Activated CD4-positive, alpha-beta T cell treated with anti-CD3 and anti-CD28 coated beads, Interleukin-2, amount 50 U/mL, for 1 hour (primary cell): Measurements from ENCODE around the gene IBSP.

Experiments
- DNase-seq: peaks from one replicate; pipeline ENCODE4 v3.0.0-alpha.2; 2020

The IBSP gene

DNA sequence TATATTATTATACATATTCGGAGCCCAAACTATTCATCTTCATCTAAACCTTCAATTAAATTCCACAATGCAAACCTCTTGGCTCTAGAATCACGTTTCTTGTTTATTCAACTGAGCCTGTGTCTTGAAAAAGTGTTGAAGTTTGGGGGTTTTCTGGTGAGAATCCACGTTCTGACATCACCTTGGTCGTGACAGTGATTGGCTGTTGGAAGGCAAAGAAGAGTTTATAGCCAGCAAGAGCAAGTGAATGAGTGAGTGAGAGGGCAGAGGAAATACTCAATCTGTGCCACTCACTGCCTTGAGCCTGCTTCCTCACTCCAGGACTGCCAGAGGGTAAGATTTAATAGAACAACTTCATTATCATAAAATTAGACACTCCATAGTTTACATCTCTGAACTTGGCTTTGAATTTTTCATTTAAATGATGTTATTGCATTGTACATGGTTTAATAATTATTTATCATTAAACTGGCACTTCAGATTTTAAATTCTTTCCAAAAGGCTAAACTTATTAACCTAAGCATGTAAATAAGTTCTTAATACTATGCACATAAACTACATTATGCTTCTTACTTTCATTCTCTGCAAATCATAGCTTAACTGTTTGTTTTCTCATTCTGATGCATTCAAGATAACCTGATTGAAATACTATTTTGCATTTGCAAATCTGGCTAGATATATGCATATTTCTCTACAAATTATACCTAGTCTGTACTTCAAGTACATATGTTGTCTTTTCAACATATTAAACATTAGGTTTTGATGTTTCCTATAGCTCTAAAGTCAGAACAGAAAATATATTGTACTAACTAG is at the start of gene IBSP:
Gene IBSP (plus strand): TSS at position 254 of the 813 bp plus-strand sequence. CDS start 2,808 bp downstream, outside the sequence.
- DNase-seq: no peak

GRCh38 chr4:87749883-87750282 is 49.5 kb upstream of the IBSP start:
- DNase-seq: no peak

DNA sequence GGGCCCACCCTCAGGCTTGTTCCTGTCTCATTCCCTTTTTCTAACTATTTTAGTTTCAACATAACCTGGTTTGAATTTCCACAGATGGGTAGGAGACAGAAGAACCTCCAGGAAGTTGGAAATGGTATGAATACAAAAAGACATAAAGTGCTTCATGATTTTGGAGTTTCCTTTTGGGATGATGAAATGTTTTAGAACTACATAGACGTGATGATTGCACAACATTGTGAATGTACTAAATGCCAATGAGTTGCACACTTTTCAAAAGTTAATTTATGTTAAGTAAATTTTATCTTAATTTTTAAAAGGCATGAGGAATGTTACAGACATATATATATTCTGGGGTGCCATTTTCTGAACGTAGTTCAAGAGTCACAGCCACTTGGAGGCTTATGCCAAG is 41.1 kb upstream of the IBSP start:
- DNase-seq: no peak

DNA sequence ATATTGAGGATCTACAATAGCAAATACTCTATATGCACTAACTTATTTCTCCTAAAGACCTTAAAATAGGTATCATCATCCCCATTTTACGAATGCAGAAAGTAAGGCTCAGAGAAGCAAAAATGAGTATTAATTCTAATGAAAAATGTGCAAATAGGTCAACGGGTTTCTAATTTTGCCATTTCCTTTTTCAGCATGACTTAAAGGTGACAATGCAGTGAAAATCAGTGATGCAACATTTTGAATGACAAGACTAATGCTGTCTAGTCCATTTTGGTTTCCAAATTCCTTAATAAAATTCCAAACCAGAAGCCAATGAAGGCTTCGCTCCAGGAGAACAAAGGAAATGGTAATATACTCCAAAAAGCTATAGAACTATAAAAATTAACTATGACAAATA is 37.0 kb upstream of the IBSP start:
- DNase-seq: no peak

DNA sequence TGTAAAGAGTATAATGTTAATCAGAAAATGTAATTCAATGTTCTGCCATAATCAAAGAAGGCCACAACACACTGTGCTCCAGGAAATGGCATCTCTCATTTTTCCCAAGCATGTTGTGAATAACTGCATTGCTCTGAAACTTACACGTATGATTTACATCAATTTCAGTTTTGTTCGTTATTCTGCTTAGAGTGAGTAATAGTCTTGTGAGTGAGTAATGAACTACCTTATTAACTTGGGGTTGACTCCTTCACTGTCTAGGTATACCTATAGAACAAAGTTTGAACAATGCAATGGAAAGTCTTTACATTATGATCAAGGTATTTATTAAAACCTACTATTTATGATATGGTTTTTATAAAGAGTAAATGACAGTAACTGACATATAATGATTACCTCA is 17.8 kb upstream of the IBSP start:
- DNase-seq: no peak

GRCh38 chr4:87783781-87784180 is 15.6 kb upstream of the IBSP start:
- no peak for DNase-seq

GRCh38 chr4:87785731-87786509 is 13.4 kb upstream of the IBSP start:
- no peak for DNase-seq

DNA sequence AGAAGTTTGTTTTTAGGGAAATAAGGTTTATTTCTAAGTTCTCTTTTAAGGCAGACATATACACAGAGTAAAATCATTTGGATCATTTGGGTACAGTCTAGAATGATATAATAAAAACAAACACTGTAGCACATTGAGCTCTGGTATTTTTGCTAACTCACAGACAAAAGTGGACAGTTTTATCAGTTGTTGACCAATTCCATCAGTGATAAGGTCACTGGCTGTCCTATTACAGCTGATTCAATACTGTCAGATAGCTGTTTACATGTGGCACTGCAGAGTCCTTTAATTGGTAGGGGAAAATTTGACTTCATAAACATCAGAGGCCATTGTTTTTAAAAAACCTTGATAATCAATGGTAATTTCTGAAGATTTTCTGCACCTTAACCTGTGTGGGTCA is 3.5 kb downstream of the IBSP start:
- DNase-seq: no peak

DNA sequence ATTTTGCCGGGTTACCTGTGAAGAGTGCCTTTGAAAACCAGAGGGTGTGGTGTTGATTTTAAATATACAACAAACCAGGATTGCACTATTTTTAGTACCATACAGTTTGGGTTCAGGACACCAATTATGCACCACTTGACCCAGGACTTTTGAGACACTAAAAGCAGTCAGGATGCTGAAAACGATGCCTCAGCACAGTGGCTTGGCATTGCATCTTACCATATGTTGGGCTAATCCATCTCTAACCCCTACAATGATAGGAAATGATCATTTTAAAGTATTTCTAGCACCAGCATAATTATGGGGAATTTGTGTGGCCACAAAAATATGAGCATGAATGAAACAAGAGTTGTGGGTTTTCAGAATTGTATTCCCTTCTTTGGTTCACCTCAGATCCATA is 4.1 kb downstream of the IBSP start:
- DNase-seq: no peak

GRCh38 chr4:87804871-87805270 is 5.5 kb downstream of the IBSP start:
- no peak for DNase-seq

DNA sequence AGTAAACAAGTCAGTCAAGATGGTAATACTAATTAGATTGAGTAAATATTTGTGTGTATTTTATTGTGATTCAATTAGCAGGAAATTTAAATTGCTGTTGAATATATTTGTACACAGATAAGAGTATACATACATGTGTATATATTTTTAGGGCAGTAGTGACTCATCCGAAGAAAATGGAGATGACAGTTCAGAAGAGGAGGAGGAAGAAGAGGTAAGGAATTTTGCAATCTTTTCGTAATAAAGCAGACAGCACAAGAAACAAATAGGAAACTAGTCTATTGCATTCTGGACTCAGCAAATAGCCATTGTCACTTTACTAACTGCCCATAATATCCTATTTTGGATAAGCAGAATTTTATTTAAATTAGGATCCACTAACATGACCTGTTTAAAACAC is 6.6 kb downstream of the IBSP start:
- no peak for DNase-seq

DNA sequence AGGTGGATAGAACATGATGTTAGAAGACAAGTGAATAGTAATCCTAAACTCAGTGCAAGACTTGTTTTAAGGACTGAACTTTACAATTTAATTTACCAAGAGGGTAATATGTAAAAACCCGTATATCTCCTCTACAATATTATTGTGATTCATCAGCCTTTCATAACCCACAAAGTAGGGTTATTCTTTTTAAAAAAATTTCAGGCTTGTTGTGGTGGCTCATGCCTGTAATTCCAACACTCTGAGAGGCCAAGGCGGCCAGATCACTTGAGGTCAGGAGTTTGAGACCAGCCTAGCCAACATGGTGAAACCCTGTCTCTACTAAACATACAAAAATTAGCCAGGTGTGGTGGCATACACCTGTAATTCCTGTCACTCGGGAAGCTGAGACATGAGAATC is 7.2 kb downstream of the IBSP start:
- DNase-seq: no peak

DNA sequence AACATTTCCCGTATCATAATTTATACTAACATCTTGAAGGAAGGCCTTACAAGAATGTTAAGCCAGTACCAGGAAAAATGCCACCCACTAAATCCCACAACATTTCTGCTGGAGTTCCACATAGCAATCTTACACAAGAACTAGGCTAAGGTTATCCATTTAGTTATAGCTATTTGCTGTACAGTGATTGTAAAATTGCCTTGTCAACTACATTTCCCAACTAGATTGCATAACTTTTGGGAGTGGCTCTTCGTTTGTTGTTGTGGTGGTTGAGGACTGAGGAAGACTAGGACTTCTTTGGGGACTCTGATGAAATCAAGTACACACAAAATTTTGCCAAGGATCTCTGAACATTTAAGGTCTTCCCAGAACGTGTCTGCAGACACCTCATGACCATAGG is 8.0 kb downstream of the IBSP start:
- DNase-seq: no peak

GRCh38 chr4:87811977-87812376 is 12.6 kb downstream of the IBSP start:
- no peak for DNase-seq

- DNase-seq: no peak
These were observed 20.0 kb downstream of the IBSP start for GRCh38 chr4:87819281-87819919.

GRCh38 chr4:87823200-87823599 is 23.8 kb downstream of the IBSP start:
- no peak for DNase-seq

- DNase-seq: no peak
These were observed 24.4 kb downstream of the IBSP start for GRCh38 chr4:87823724-87824123.

GRCh38 chr4:87824352-87824751 is 25.0 kb downstream of the IBSP start:
- no peak for DNase-seq

DNA sequence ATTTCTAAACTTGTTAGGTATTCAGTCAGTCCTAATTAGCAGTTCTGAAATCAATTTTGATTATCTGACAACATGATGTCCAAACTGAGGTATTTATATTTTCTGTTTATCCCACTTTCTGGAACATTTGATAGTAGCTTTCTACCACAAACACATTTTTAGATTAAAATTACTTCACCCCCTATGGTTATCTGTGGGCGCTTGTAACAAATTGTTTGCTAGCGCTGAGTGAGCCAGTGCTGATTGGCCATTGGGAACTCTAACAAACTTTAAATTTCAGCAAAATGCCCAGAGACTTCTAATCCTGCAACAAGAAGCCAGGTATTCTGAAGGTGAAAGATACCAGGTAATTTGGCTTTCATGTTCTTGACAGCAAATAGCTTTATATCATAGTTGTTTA is 33.3 kb downstream of the IBSP start, which contains the start of gene MEPE:
Gene MEPE (plus strand): TSS at position 301 of the 400 bp plus-strand sequence. CDS start 1,746 bp downstream, outside the sequence.
- DNase-seq: no peak

DNA sequence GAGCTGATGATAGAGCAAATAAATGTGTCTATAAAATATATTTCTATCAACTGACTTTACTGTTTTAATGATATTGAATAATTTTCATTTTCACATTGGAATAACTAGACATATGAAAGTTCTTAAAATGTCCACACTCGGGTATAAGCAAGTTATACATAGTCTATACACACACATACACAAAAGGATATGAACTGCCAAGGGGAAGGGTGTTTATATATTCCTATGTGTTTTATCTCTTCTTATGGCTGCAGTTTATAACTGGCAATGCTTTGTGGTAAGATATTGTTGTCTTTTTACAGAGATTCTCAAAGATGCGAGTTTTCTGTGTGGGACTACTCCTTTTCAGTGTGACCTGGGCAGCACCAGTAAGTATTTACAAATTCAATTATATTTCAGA is 35.0 kb downstream of the IBSP start:
- DNase-seq: no peak

GRCh38 chr4:87835197-87835596 is 35.8 kb downstream of the IBSP start:
- DNase-seq: no peak

- no peak for DNase-seq
These were observed 36.4 kb downstream of the IBSP start for GRCh38 chr4:87835743-87836142.

- DNase-seq: no peak
These were observed 38.9 kb downstream of the IBSP start for GRCh38 chr4:87838205-87838604.
